ENCODE results near the gene BANF1.

BANF1 gene

GRCh38 chr11:65982824-65983588 lies 19.3 kb upstream of the BANF1 start:
- Histone ChIP-seq H2AFZ (ENCODE audit: low read depth, low read length) (no peak overlapping the region), H3K4me3 (ENCODE audit: low read depth in 1 of 2, low read length in 2 of 2) (no peak overlapping the region), H3K79me2 (ENCODE audit: insufficient read depth, low read length) (no peaks in the 10 kb centered on the region), H3K9me3 (ENCODE audit: insufficient read depth, low read length, severe bottlenecking) (no peaks in the 10 kb centered on the region), H3K27ac (ENCODE audit: low read length) (no peak overlapping the region), H3K36me3 (ENCODE audit: insufficient read depth, low read length) (peaks cover 15% of the 10 kb centered on the region), H4K20me1 (ENCODE audit: insufficient read depth, low read length) (0 out of 2 replicates have a peak, but pooled peaks cover 2% of the 10 kb centered on the region), H3K4me1 (ENCODE audit: insufficient read depth, low read length) (no peaks in the 10 kb centered on the region), H3K4me2 (ENCODE audit: insufficient read depth, low read length) (no peak overlapping the region), H3K9ac (ENCODE audit: low read depth, low read length) (no peak overlapping the region), H3K27me3 (ENCODE audit: insufficient read depth, low read length, poor library complexity) (no peaks in the 10 kb centered on the region)
- DNase-seq, result no peak
- TF ChIP-seq CTCF (IDR thresholded peaks at IDR 0.05; ENCODE audit: borderline replicate concordance, extremely low read depth, low read length, poor library complexity, severe bottlenecking), result no peak
- no peak for TF ChIP-seq EZH2 (IDR thresholded peaks at IDR 0.05; ENCODE audit: borderline replicate concordance, low read depth, low read length, severe bottlenecking)
- ATAC-seq (ENCODE audit: insufficient read depth, low read depth), result no peak; the same call in 2 of the 3 replicates

DNA sequence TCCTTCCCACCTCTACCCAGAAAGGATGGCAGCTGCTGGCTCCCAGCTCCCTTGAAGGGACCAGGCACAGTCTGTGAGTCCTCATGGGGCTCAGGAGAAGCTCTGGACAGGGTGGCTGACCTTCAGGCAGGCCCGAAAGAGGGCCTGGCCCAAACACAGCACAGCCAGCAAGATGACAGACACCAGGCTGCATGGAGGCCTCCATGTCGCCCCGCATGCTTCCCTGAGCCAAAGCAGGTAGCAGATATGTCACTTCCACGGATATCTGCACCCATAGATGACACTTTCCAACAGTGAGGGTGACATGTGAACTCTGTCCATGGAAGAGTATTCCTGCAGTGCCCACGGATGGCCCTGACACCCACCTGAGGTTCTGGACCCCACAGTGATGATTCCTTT lies 18.7 kb upstream of the BANF1 start:
- Histone ChIP-seq H3K27ac (ENCODE audit: low read length) (no peak overlapping the region), H4K20me1 (ENCODE audit: insufficient read depth, low read length) (no peaks in the 10 kb centered on the region), H2AFZ (ENCODE audit: low read depth, low read length) (no peak overlapping the region), H3K9me3 (ENCODE audit: insufficient read depth, low read length, severe bottlenecking) (no peaks in the 10 kb centered on the region), H3K4me1 (ENCODE audit: insufficient read depth, low read length) (no peaks in the 10 kb centered on the region), H3K4me2 (ENCODE audit: insufficient read depth, low read length) (no peak overlapping the region), H3K9ac (ENCODE audit: low read depth, low read length) (no peak overlapping the region), H3K4me3 (ENCODE audit: low read depth in 1 of 2, low read length in 2 of 2) (no peak overlapping the region), H3K79me2 (ENCODE audit: insufficient read depth, low read length) (no peaks in the 10 kb centered on the region), H3K27me3 (ENCODE audit: insufficient read depth, low read length, poor library complexity) (no peaks in the 10 kb centered on the region), H3K36me3 (ENCODE audit: insufficient read depth, low read length) (peaks cover 9% of the 10 kb centered on the region)
- no peak for DNase-seq
- no peak for TF ChIP-seq EZH2 (IDR thresholded peaks at IDR 0.05; ENCODE audit: borderline replicate concordance, low read depth, low read length, severe bottlenecking)
- no peak for TF ChIP-seq CTCF (IDR thresholded peaks at IDR 0.05; ENCODE audit: borderline replicate concordance, extremely low read depth, low read length, poor library complexity, severe bottlenecking)
- ATAC-seq (ENCODE audit: insufficient read depth, low read depth), result no peak

GRCh38 chr11:65987336-65987735 lies 15.0 kb upstream of the BANF1 start:
- ATAC-seq (ENCODE audit: insufficient read depth, low read depth) (no peak), DNase-seq (no peak)
- H3K27me3 ChIP-seq (ENCODE audit: insufficient read depth, low read length, poor library complexity), result no peaks in the 10 kb centered on the region
- no peak overlapping the region for H3K27ac ChIP-seq (ENCODE audit: low read length)
- no peak overlapping the region for H3K4me3 ChIP-seq (ENCODE audit: low read depth in 1 of 2, low read length in 2 of 2)
- no peaks in the 10 kb centered on the region for H3K79me2 ChIP-seq (ENCODE audit: insufficient read depth, low read length)
- H3K4me1 ChIP-seq (ENCODE audit: insufficient read depth, low read length), result peaks cover 3% of the 10 kb centered on the region
- H3K9me3 ChIP-seq (ENCODE audit: insufficient read depth, low read length, severe bottlenecking), result no peaks in the 10 kb centered on the region
- no peak overlapping the region for H2AFZ ChIP-seq (ENCODE audit: low read depth, low read length)
- H3K9ac ChIP-seq (ENCODE audit: low read depth, low read length), result no peak overlapping the region
- H3K4me2 ChIP-seq (ENCODE audit: insufficient read depth, low read length), result no peak overlapping the region
- no peaks in the 10 kb centered on the region for H4K20me1 ChIP-seq (ENCODE audit: insufficient read depth, low read length)
- TF ChIP-seq EZH2 (IDR thresholded peaks at IDR 0.05; ENCODE audit: borderline replicate concordance, low read depth, low read length, severe bottlenecking) (no peak), CTCF (IDR thresholded peaks at IDR 0.05; ENCODE audit: borderline replicate concordance, extremely low read depth, low read length, poor library complexity, severe bottlenecking) (no peak)
- H3K36me3 ChIP-seq (ENCODE audit: insufficient read depth, low read length), result peaks cover 2% of the 10 kb centered on the region; the same call in 1 of the 2 replicates
